SK-N-MC (cell line): ENCODE measurements around the gene PAAF1.

ENCODE experiments used
- EZH2 ChIP-seq: fragments of 200-600 bp; sonication (generic); IDR thresholded peaks from one replicate; pipeline ENCODE4 v1.6.1; 2017; ENCODE audit warnings: antibody characterized with exemption
- POLR2AphosphoS5 ChIP-seq: IDR thresholded peaks from 2 replicates; pipeline ENCODE4 v1.6.1; 2012; ENCODE audit warnings: mild to moderate bottlenecking, low read depth, low read length, borderline replicate concordance

DNA sequence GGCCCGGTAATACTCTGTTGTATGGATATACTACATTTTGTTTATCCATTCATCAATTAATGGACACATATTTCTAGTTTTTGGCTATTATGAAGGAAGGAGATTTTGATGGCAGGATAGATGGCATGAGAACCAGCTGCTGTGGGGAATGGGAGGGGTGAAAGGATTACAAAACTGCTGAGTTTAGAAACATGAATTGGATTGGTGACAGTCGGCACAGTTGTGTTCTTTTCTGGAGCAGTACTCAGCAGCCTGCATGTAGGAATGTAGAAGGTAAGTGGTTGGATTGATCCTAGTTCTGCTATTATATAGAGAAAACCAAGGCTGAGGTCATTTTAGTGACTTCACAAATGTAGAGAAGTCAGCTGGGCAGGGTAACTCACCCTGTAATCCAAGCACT, 7.1 kb downstream of the PAAF1 start:
- TF ChIP-seq EZH2 = no peak
- no peak for TF ChIP-seq POLR2AphosphoS5
